ENCODE data around the gene GNG7.
A peak's percentile ranks its signal among the peaks of the same experiment; 100 is the strongest.

The GNG7 gene

DNA sequence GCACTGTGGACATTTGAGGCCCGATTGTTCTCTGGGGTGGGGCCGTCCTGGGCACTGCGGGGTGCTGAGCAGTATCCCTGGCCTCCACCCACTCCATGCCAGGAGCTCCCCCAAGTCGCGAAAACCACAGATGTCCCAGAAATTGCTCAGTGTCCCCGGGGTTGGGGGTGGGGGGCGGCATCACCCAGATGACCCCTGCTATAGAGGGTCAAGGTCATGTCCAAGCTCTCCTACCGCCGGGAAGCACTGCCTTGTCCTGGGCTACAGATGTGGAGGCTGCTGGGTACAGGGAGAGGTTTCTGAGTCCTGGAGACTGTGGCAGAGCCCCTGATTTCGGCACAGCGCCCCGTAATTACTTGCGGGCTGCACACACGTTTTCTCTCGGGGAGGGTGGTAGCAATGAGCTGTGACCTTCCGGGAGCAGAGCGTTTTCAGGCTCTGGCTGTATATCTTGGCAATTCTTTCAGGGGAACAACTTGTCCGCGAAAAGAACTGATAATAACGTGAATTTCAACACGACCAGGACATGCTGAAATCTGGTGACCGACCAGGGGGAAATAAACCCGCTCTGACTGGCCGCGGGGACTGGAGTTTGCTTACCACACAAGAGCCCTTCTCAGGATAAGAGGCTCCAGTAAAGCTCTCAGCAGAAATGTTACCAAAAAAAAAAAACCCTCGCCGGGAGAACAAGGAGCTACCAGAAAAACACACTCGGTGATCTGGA lies 68.1 kb downstream of the GNG7 start:
- DNase-seq (ENCODE audit: low read depth), result no peak
- H3K4me3 ChIP-seq (ENCODE audit: low read depth, low read length), result peak overlapping the region; percentile 9; the same call in 1 of the 2 replicates
- TF ChIP-seq, protein P1, sequence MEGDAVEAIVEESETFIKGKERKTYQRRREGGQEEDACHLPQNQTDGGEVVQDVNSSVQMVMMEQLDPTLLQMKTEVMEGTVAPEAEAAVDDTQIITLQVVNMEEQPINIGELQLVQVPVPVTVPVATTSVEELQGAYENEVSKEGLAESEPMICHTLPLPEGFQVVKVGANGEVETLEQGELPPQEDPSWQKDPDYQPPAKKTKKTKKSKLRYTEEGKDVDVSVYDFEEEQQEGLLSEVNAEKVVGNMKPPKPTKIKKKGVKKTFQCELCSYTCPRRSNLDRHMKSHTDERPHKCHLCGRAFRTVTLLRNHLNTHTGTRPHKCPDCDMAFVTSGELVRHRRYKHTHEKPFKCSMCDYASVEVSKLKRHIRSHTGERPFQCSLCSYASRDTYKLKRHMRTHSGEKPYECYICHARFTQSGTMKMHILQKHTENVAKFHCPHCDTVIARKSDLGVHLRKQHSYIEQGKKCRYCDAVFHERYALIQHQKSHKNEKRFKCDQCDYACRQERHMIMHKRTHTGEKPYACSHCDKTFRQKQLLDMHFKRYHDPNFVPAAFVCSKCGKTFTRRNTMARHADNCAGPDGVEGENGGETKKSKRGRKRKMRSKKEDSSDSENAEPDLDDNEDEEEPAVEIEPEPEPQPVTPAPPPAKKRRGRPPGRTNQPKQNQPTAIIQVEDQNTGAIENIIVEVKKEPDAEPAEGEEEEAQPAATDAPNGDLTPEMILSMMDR (IDR thresholded peaks at IDR 0.05; ENCODE audit: low read depth, low read length, missing control alignments), result no peak

DNA sequence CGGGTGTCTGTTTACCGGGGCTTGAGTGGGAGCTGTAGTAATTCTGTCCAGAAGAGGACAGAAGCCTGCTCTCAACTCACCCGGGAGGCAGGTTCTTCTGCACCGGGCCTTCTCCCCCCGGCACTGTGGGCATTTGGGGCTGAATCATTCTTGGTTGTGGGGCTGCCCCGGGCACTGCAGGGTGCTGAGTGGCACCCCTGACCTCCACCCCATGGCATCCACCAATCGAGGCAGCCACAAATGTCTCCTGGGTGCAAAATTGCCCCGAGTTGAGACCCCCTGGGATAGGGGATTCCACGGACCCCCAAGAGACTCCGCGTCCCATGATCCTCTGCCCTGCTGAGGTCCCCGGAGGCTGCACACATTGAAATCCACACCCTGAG lies 68.8 kb downstream of the GNG7 start:
- H3K4me3 ChIP-seq (ENCODE audit: low read depth, low read length), result no peak overlapping the region; the same call in 1 of the 2 replicates
- DNase-seq (ENCODE audit: low read depth), result no peak
- TF ChIP-seq, protein P1 (IDR thresholded peaks at IDR 0.05; ENCODE audit: low read depth, low read length, missing control alignments), result no peak

- TF ChIP-seq, protein P1 (IDR thresholded peaks at IDR 0.05; ENCODE audit: low read depth, low read length, missing control alignments), result no peak
- DNase-seq (ENCODE audit: low read depth), result peak; percentile 77
- no peak overlapping the region for H3K4me3 ChIP-seq (ENCODE audit: low read depth, low read length)
These were observed 71.2 kb downstream of the GNG7 start for GRCh38 chr19:2631213-2631821.

GRCh38 chr19:2630352-2631001 lies 72.0 kb downstream of the GNG7 start:
- H3K4me3 ChIP-seq (ENCODE audit: low read depth, low read length), result no peak overlapping the region
- no peak for DNase-seq (ENCODE audit: low read depth)
- TF ChIP-seq, protein P1 (IDR thresholded peaks at IDR 0.05; ENCODE audit: low read depth, low read length, missing control alignments), result no peak

GRCh38 chr19:2629491-2630351 lies 72.8 kb downstream of the GNG7 start:
- DNase-seq (ENCODE audit: low read depth), result no peak
- TF ChIP-seq, protein P1 (IDR thresholded peaks at IDR 0.05; ENCODE audit: low read depth, low read length, missing control alignments), result no peak
- no peak overlapping the region for H3K4me3 ChIP-seq (ENCODE audit: low read depth, low read length)

DNA sequence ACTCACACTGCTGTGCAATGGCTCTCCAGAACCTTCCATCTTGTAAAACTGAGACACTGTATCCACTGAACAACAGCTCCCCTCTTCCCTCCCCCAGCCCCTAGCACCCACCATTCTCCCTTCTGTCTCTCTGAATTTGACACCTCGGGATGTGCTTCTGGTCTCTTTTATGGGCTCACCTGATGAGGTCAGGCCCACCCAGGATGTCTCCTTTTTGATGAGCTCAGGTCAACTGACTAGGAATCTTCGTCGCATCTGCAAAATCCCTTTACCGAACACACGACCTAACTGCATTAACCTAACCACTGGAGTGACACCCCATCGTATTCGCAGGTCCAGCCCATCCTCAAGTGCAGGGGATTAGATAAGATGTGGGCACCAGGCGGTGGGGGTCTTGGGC lies 73.9 kb downstream of the GNG7 start:
- no peak overlapping the region for H3K4me3 ChIP-seq (ENCODE audit: low read depth, low read length)
- TF ChIP-seq, protein P1 (IDR thresholded peaks at IDR 0.05; ENCODE audit: low read depth, low read length, missing control alignments), result no peak
- DNase-seq (ENCODE audit: low read depth), result no peak
